Measurements from ENCODE around the gene ANAPC16. TPM values are rescaled to one million over a fixed set of nuclear protein-coding genes. Genes with fewer than 3 reads are reported as not detected.

Gene ANAPC16
- total and polyA plus RNA-seq, 2 of the 4 experiments (the other 2 are of a cell fraction): 25.2 to 26.3 TPM

DNA sequence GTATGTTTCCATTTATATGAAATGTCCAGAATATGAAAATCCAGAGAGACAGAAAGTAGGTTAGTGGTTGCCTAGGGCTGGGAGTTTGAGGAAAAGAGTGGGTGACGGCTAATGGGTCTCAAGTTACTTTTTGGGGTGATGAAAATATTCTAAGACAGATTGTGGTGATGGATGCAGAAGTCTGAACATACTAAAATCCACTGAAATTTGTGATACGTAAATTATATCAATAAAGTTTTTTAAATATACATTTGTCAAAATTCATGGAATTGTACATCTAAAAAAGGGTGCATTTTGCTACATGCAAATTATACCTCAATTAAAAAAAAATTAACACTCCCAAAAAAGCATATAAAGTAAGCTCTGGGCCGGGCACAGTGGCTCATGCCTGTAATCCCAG is 67.3 kb downstream of the ANAPC16 start:
- Histone ChIP-seq H3K4me3 (ENCODE audit: insufficient read depth, low read depth, low read length) (no peak overlapping the region), H2BK5ac (ENCODE audit: low read depth, low read length, poor library complexity, severe bottlenecking) (no peak overlapping the region), H3K79me1 (ENCODE audit: low read depth in 1 of 2, low read length in 2 of 2) (no peaks in the 10 kb centered on the region), H4K5ac (ENCODE audit: low read depth, low read length) (no peak overlapping the region), H3K9me1 (ENCODE audit: insufficient read depth, low read length) (no peaks in the 10 kb centered on the region), H3K27ac (ENCODE audit: insufficient read depth, low read length) (no peak overlapping the region), H3K36me3 (ENCODE audit: control insufficient read depth, insufficient read depth, low read length) (no peaks in the 10 kb centered on the region), H3K4me1 (ENCODE audit: control insufficient read depth, insufficient read depth, low read length) (peaks cover 2% of the 10 kb centered on the region; the same call in 1 of the 2 replicates), H2AK9ac (replicated peaks; ENCODE audit: low read depth, low read length, poor library complexity) (no peak overlapping the region), H3K27me3 (ENCODE audit: control insufficient read depth, insufficient read depth, low read length) (peaks cover 3% of the 10 kb centered on the region; the same call in 1 of the 2 replicates), H4K91ac (ENCODE audit: insufficient read depth, low read depth, low read length) (no peak overlapping the region), H4K8ac (ENCODE audit: low read depth in 2 of 2, low read length in 2 of 2) (no peak overlapping the region), H2BK15ac (ENCODE audit: low read depth, low read length) (no peak overlapping the region), H3K4me2 (ENCODE audit: low read depth, low read length) (no peak overlapping the region), H3K14ac (replicated peaks; ENCODE audit: low read depth, low read length) (no peak overlapping the region), H3K9ac (ENCODE audit: low read depth, low read length) (no peak overlapping the region), H3K56ac (ENCODE audit: extremely low read depth, insufficient read depth, low read length) (no peak overlapping the region), H3K18ac (ENCODE audit: low read depth, low read length) (no peak overlapping the region), H2BK20ac (ENCODE audit: low read depth, low read length) (no peak overlapping the region), H3K9me3 (ENCODE audit: control insufficient read depth, insufficient read depth, low read length) (no peaks in the 10 kb centered on the region), H3K4ac (ENCODE audit: low read depth, low read length) (no peak overlapping the region), H2AFZ (replicated peaks; ENCODE audit: low read length, poor library complexity) (no peak overlapping the region), H2BK120ac (ENCODE audit: low read depth, low read length) (no peak overlapping the region), H4K20me1 (ENCODE audit: insufficient read depth, low read length) (no peaks in the 10 kb centered on the region), H3K23ac (ENCODE audit: low read depth, low read length) (no peak overlapping the region), H2AK5ac (ENCODE audit: low read depth, low read length) (no peak overlapping the region)
- dilution Hi-C loops (cut with HindIII; ENCODE audit: low sequenced_read_pairs, unreplicated experiment): no loop called here
- intact Hi-C loops (cut with micrococcal nuclease): no loop called here
- DNase-seq (no peak), ATAC-seq (ENCODE audit: low read depth) (no peak)
- TF ChIP-seq CHD1 (IDR thresholded peaks at IDR 0.05; ENCODE audit: low read depth, low read length) (no peak), FOS (IDR thresholded peaks at IDR 0.05; ENCODE audit: low read depth, low read length) (no peak), ELK1 (IDR thresholded peaks at IDR 0.05; ENCODE audit: borderline replicate concordance, low read depth, low read length) (no peak), CEBPB (IDR thresholded peaks at IDR 0.05; ENCODE audit: low read depth, low read length) (no peak), CTCF (conservative IDR thresholded peaks at IDR 0.05; ENCODE audit: low read depth, low read length) (no peak), MAZ (IDR thresholded peaks at IDR 0.05; ENCODE audit: borderline replicate concordance, low read depth, low read length) (no peak), MAFK (IDR thresholded peaks at IDR 0.05; ENCODE audit: low read depth, low read length) (no peak), POLR2A (IDR thresholded peaks at IDR 0.05; ENCODE audit: low read depth, low read length) (no peak), MXI1 (IDR thresholded peaks at IDR 0.05; ENCODE audit: borderline replicate concordance, low read depth, low read length) (no peak), RFX5 (IDR thresholded peaks at IDR 0.05; ENCODE audit: low read depth, low read length) (no peak), RAD21 (IDR thresholded peaks at IDR 0.05; ENCODE audit: low read length) (no peak), RCOR1 (IDR thresholded peaks at IDR 0.05; ENCODE audit: insufficient replicate concordance, low read length) (no peak), BHLHE40 (IDR thresholded peaks at IDR 0.05; ENCODE audit: low read depth, low read length) (no peak), NFE2L2 (IDR thresholded peaks at IDR 0.05; ENCODE audit: low read depth, low read length) (no peak), SMC3 (IDR thresholded peaks at IDR 0.05; ENCODE audit: low read depth, low read length) (no peak)
- TF ChIP-seq, protein P1, sequence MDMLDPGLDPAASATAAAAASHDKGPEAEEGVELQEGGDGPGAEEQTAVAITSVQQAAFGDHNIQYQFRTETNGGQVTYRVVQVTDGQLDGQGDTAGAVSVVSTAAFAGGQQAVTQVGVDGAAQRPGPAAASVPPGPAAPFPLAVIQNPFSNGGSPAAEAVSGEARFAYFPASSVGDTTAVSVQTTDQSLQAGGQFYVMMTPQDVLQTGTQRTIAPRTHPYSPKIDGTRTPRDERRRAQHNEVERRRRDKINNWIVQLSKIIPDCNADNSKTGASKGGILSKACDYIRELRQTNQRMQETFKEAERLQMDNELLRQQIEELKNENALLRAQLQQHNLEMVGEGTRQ (IDR thresholded peaks at IDR 0.05; ENCODE audit: low read depth, low read length): no peak
- WGBS, 2 experiments (ENCODE audit: extremely low coverage in 2 of 2, insufficient read length in 1 of 2): no CpG with 5 or more reads among the region's 3 CpGs
- ChIA-PET CTCF (interaction anchor here (0.5 kb wide), 1 partner anchor 58 kb away, joined by 3 read pairs; no protein-coding TSS in a partner anchor), POLR2A (ENCODE audit: unreplicated experiment) (interaction anchor here (0.6 kb wide), 1 partner anchor 8 kb away, joined by 3 read pairs; no protein-coding TSS in a partner anchor)
- in situ Hi-C loops (cut with MboI; ENCODE audit: low sequenced_read_pairs): no loop called here
- BruUV-seq (replicated peaks): no TSS peak
